ENCODE results near the gene STX1B.

DNA sequence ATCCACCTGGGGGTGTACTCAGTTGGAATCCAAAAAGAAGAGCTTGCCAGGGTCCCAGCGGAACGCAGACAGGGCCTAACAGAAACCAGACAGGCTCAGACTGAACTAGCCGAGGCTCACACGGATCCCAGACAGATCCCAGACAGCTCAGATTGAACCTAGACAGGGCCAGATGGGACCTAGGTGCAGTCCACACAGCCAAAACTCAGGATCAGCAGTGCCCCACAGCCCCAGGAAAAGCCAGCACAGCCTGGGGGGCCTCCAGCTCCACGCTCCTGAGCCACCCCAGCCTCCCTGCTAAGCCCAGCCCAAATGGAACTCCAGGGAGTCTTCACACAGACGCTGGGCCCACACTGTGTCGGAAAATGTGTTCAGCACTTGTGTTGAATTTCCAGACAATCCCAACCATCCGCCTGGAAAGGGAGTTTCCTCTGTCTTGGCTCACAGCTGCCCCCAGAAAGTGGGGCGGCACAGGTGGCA is 7.5 kb downstream of the STX1B start:
- TF ChIP-seq ZNF274 (IDR thresholded peaks at IDR 0.05; ENCODE audit: low read depth, low read length), result no peak
- TF ChIP-seq YY1 (IDR thresholded peaks at IDR 0.05; ENCODE audit: insufficient read depth, insufficient read length), result no peak
- no peak for TF ChIP-seq SUZ12 (IDR thresholded peaks at IDR 0.05; ENCODE audit: extremely low read depth, insufficient read depth, insufficient read length)
